HG03196 (cell line): ENCODE results near the gene DUS2.
"Not testable (repeated sequence)": the region's sequence is repeated elsewhere in the genome, so short reads cannot be mapped to it uniquely, and the experiment has no call there.

ENCODE experiments used
- ATAC-seq: cut with Tn5 transposase; IDR thresholded peaks from one replicate; pipeline ENCODE4 v1.9.1; 2021; ENCODE audit not compliant: unreplicated experiment

DUS2 gene

DNA sequence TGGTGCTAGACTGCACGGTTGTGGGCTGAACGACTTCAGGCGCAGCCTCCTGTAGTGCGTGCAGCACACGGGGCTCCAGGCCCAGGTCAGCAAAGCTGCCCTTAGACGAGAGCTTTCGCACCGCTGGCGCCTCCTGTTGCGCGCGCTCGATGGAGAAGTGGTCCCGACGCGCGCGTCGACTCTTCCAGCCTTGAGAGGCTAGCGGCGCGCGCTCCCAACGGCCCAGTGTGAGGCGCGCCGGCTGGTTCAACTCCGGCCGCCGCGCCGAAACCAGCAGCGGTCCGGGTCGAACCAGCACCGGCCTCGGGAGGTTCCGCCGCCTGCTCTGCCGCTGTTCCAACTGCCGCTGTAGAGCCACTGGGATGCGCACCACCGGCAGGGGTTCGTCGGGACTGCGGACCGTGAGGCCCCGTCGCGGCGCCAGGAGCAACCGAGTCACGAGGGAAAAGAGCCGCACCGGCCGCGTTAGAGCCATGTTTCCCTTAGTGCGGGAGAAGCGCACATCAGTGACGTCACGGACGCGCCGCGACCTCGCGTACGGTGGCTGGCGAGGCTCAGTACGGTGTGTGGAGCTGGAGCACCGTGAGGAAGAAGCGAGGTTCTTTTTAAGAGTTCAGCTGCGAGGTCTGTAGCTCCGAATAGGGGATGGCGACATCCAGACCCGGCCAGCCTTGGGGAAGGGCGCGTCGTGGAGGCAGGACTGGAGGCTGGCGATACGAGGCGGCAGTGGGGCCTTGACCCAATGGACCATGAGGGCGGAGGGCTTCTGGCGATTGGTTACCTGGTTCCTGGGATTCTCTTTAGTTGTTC lies at the start of gene DUS2, which contains the start of gene DDX28:
DUS2 (plus strand) TSS at position 557 of the 810 bp plus-strand sequence. CDS start 14,740 bp downstream, outside the sequence.
DDX28 (minus strand) TSS at position 505 of the 810 bp plus-strand sequence; CDS start at position 475, 30 bp downstream.
- ATAC-seq = peak; percentile 82

- no peak for ATAC-seq
Observed at GRCh38 chr16:67975321-67976105, 47.6 kb upstream of the DUS2 start.

GRCh38 chr16:67976205-67976604 lies 46.9 kb upstream of the DUS2 start:
- ATAC-seq = no peak

DNA sequence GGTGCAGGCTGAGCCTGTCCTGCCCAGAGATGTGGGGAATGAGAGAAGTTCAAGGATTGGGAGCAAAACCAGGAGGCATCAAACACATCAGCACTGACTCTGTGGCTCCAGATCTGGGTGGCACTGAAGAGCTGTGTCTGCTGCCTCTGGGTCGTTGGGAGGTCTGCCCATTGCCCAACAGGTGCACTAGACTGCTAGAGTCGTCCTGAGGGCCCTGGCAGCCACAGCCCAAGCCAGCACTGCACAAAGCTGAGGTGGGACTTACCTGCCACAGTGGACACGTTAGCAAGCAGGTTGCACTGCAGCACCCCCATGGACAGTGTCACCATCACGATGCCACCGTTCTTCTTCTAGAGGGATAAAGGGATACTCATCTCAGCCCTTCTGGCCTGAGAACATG lies 46.1 kb upstream of the DUS2 start:
- ATAC-seq = no peak

DNA sequence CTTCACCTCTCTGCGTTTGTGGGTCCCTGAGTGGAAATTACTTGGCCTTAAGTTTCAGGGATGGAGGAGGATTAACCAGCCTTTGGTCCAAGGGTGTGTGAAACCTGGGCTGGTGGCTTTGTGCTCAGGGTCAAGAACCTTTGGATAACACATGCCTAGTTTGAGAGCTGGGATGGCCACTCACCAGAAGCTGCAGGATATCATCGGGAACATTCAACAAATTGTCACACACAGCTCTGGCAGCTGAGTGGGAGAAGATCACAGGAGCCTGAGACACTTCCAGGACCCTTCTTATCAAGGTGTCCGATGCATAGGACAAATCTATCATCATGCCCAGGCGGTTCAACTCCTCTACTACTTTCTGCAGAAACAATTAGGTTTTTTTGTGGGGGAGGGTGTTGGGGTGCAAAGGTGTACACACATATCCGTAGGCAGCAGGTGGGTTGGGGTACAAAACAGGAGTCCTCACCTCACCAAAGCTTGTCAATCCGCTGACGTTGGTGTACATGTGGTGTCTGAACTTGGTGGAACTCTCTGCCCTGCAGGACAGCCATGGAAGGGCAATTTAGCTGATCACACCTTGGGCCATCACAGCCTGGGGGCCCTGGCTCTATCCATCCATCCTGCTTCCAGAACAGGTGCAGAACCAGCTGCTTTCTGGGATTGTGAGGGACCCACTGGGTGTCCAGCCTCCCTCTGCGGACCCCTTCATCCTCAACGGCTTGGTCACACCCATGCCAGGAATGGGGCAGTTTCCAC lies 45.4 kb upstream of the DUS2 start:
- ATAC-seq = no peak

GRCh38 chr16:67979955-67980678 lies 43.0 kb upstream of the DUS2 start, which contains the start of gene DPEP3:
Gene DPEP3 (minus strand): TSS chr16:67980499. CDS start chr16:67980380, 119 bp downstream.
- ATAC-seq = no peak

GRCh38 chr16:67982011-67982696 lies 40.9 kb upstream of the DUS2 start:
- no peak for ATAC-seq

GRCh38 chr16:67986949-67987348 lies 36.1 kb upstream of the DUS2 start:
- no peak for ATAC-seq

GRCh38 chr16:67987460-67988160 lies 35.5 kb upstream of the DUS2 start:
- no peak for ATAC-seq

DNA sequence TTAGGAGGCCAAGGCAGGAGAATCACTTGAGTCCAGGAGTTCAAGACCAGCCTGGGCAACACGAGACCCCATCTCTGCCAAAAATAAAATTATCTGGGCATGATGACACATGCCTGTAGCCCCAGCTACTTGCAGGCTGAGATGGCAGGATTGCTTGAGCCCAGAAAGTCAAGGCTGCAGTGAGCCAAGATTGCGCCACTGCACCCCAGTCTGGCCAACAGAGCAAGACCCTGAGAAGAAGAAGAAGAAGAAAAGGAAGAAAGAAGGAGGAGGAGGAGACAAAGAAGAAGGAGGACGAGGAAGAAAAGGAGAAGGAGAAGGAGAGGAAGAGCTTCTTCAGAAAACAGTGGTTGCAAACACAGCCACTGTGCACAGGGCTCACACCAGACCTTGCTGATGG lies 34.4 kb upstream of the DUS2 start:
- no peak for ATAC-seq

DNA sequence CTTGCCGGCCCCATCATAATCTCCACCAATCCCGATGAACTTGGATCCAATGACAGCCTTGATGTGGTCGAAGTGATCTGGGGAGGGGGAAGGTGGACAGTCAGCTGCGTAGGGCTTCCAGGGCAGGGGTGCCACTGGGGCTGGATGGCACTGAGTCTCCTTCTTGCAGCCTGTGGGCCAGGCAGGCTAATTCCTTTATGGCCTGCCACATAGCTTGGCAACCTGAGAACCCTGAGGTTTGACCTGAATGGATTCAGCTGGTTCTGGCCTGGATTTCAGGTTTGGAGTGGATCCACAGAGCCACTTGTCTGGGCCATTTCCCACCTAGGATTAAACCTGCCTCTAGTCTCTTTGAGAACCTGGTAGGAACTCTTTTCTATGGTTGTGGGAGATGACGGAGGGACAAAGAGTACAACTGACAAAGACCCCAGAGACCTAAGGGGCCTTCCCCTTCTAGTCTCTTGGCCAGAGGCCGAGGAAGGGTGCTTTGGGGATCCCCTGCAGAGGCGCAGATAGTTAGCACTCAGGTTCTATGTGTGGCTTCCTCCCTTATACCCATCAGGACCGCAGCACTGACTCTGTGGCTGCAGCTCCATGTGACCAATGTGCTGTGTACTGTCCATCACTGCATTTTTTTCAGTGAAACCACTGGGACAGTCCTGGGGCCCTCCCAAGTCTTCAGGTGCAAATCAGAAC lies 33.6 kb upstream of the DUS2 start:
- no peak for ATAC-seq

DNA sequence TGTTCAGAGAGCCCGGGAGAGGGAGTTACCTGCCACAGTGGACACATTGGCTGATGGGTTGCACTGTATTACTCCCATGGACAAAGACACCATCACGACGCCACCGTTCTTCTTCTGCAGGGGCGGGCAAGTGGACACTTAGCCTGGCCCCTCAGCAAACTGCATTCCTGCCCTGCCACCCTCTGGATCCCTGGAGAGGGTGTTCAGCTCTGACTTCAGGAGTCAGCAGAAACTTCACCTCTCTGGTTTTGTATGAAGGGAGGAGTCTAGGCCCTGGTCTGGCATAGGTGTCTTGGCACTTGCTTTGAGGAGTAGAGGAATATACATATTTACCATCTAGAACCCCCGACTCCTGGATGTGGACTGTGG lies 33.1 kb upstream of the DUS2 start:
- ATAC-seq = no peak

GRCh38 chr16:67992661-67993206 lies 30.4 kb upstream of the DUS2 start:
- ATAC-seq = no peak

DNA sequence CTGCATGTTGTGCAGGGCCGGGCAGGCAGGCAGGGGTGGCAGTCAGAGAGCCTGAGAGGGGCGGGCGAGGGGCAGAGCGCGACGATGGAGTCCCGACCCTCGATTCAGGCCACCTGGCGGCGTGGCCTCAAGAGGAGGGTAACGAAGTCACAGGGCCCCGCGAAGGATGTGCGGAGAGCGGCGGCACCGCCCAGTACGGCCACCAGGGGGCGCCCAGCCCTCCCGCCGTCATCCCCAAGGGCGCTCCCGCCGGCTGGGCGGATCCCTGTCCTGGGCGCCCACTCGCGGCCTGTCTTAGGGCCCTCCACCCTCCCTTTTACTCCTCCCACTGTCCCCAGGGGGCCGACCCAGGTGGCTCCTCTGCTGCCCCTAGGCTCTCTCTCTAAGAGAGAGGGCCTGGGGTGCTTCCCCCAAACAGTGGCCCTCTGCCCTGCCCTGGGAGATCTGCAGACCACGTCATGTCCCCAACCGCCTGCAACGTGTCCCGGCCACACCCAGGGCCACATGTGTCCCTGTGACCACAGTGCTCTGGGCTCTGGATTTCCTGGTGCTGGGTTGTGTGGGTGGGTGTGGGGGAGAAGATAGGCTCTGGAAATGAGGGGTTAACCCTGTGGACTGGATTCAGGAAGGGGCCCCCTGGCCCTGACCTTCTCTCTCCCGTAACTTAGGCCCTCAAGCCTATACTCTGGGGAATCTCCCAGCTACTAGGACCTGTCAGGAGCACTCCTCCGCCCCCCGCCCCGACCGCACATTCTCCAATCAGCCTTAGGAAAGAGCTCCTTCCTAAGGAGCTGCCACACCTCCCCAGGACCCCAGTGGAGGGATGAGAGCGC lies 29.7 kb upstream of the DUS2 start:
- ATAC-seq = peak; percentile 53

DNA sequence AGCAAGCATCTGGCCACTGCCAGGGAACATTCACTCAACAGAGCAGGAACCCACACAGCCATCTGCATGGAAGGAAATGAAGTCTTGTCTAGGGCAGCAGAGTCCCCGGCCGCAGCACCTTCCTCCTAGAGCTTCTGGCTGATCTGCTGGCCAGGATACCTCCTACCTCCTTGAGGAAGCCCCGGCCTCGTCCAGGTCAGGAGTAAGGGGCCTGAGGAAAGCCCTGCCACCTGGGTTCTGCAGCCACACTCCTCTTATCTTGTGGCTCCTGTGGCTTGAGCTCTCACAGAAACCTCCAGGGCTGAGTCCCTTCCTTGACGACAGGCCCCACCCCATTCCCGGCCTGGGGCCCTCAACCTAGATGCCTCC lies 29.1 kb upstream of the DUS2 start:
- ATAC-seq = not testable (repeated sequence)

DNA sequence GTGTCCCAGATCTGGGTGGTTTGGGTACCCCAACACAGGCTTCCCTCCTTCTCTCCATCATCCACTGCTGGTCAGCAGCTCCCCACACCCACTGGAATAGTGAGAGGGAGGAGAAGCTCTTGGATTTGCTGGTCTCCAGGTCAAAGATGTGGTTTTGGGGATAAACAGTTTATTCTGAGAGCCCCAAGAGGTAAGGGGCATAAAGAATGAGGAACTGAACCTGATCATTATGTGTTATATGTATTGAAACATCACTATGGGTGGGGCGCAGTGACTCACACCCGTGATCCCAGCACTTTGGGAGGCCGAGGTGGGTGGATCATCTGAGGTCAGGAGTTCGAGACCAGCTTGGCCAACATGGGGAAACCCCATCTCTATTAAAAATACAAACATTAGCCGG lies 27.7 kb upstream of the DUS2 start:
- no peak for ATAC-seq

GRCh38 chr16:67996666-67997065 lies 26.4 kb upstream of the DUS2 start:
- ATAC-seq = no peak
